PC-3 (cell line): ENCODE data around the gene ATE1. TPM values are rescaled to one million over a fixed set of nuclear protein-coding genes. Genes with fewer than 3 reads are reported as not detected.

Experiments
- ATAC-seq: fragments of 200-7000 bp; cut with Tn5 transposase; 2 replicates; pipeline ENCODE4 v1.9.1; 2020; ENCODE audit warnings: mild to moderate bottlenecking, moderate library complexity
- BruUV-seq: library from RNA; stranded (reverse); fragments of 400-500 nt; replicated peaks from 2 replicates; lab custom pipeline; 2021; lab: Mats Ljungman, UMichigan
- CTCF ChIA-PET: fragments of 300-600 bp; sonication (Branson Sonifier 250); formaldehyde crosslinking; loops from one replicate; lab custom pipeline; 2022; ENCODE audit warnings: antibody characterized with exemption; lab: Charles Lee
- POLR2A ChIA-PET: fragments of 300-600 bp; sonication (Branson Sonifier 250); formaldehyde crosslinking; loops from one replicate; lab custom pipeline; 2022; ENCODE audit warnings: antibody characterized with exemption; ENCODE audit not compliant: unreplicated experiment; lab: Charles Lee
- DNase-seq: peaks from one replicate; pipeline ENCODE4 v3.0.0-alpha.2; 2015
- H2AFZ ChIP-seq: fragments of 300-600 bp; sonication (generic); 2 replicates; pipeline ENCODE4 v1.6.0; 2016; ENCODE audit warnings: antibody characterized with exemption, low read length
- H3F3A ChIP-seq: fragments of 300-600 bp; sonication (generic); one replicate; pipeline ENCODE4 v1.6.0; 2017; ENCODE audit warnings: antibody characterized with exemption, low read length, control low read depth, mild to moderate bottlenecking; ENCODE audit not compliant: unreplicated experiment
- H3K27ac ChIP-seq: fragments of 300-600 bp; sonication (generic); 2 replicates; pipeline ENCODE4 v1.5.1; 2016; ENCODE audit warnings: mild to moderate bottlenecking, low read length
- H3K27me3 ChIP-seq: fragments of 300-600 bp; sonication (generic); 2 replicates; pipeline ENCODE4 v1.6.1; 2016; ENCODE audit warnings: low read length, mixed read lengths
- H3K36me3 ChIP-seq: fragments of 300-600 bp; sonication (generic); 2 replicates; pipeline ENCODE4 v1.6.1; 2016; ENCODE audit warnings: low read depth, mixed run types, low read length, mixed read lengths
- H3K4me1 ChIP-seq: fragments of 300-600 bp; sonication (generic); 2 replicates; pipeline ENCODE4 v1.5.1; 2016; ENCODE audit warnings: low read length; ENCODE audit not compliant: insufficient read depth
- H3K4me2 ChIP-seq: fragments of 300-600 bp; sonication (generic); 2 replicates; pipeline ENCODE4 v1.6.0; 2016; ENCODE audit warnings: low read length
- H3K4me3 ChIP-seq: fragments of 300-600 bp; sonication (generic); 2 replicates; pipeline ENCODE4 v1.5.1; 2016; ENCODE audit warnings: mild to moderate bottlenecking, low read length, mixed read lengths
- H3K79me2 ChIP-seq: fragments of 300-600 bp; sonication (generic); 2 replicates; pipeline ENCODE4 v1.6.1; 2017; ENCODE audit warnings: low read length, mixed read lengths
- H3K9ac ChIP-seq: fragments of 300-600 bp; sonication (generic); 2 replicates; pipeline ENCODE4 v1.6.0; 2016; ENCODE audit warnings: mild to moderate bottlenecking, low read length
- H3K9me2 ChIP-seq: fragments of 300-600 bp; sonication (generic); replicated peaks from 2 replicates; pipeline ENCODE4 v1.6.1; 2016; ENCODE audit warnings: mixed run types, low read length, mixed read lengths
- H3K9me3 ChIP-seq: fragments of 300-600 bp; sonication (generic); 2 replicates; pipeline ENCODE4 v1.6.1; 2016; ENCODE audit warnings: low read length, mixed read lengths
- H4K20me1 ChIP-seq: fragments of 300-600 bp; sonication (generic); 2 replicates; pipeline ENCODE4 v1.6.1; 2016; ENCODE audit warnings: low read length, mixed read lengths
- CTCF ChIP-seq: fragments of 300-600 bp; sonication (generic); conservative IDR thresholded peaks from 2 replicates; pipeline ENCODE4 v1.5.1; 2017; ENCODE audit warnings: antibody characterized with exemption, low read depth, mild to moderate bottlenecking, low read length
- EZH2 ChIP-seq: fragments of 300-600 bp; sonication (generic); IDR thresholded peaks from one replicate; pipeline ENCODE4 v1.6.1; 2017; ENCODE audit warnings: antibody characterized with exemption, mild to moderate bottlenecking, low read length; ENCODE audit not compliant: unreplicated experiment
- EZH2phosphoT487 ChIP-seq: fragments of 300-600 bp; sonication (generic); IDR thresholded peaks from 2 replicates; pipeline ENCODE4 v1.6.1; 2018; ENCODE audit warnings: mild to moderate bottlenecking, antibody characterized with exemption, low read length, borderline replicate concordance
- intact Hi-C: fragments of 100-400 bp; cut with micrococcal nuclease; formaldehyde crosslinking; loops from 2 replicates; pipeline ENCODE4 v1.9.0; 2023
- total RNA-seq: library from RNA; depleted of rRNA; stranded (reverse); fragments of >200 nt; gene quantifications from 2 replicates; pipeline ENCODE4 v1.2.3, GENCODE V29; 2014

The ATE1 gene
- total RNA-seq, 1 experiment from 2014 or later: 12.8 TPM

GRCh38 chr10:121822724-121823123, 105.1 kb downstream of the ATE1 start:
- CTCF ChIA-PET: no interaction called here
- no peaks in the 10 kb centered on the region for H3K9me3 ChIP-seq
- no peak overlapping the region for H3K4me3 ChIP-seq
- no peaks in the 10 kb centered on the region for H3K79me2 ChIP-seq
- H4K20me1 ChIP-seq: no peaks in the 10 kb centered on the region
- no peaks in the 10 kb centered on the region for H3K36me3 ChIP-seq
- TF ChIP-seq EZH2 (no peak), EZH2phosphoT487 (no peak), CTCF (no peak)
- no peaks in the 10 kb centered on the region for H3F3A ChIP-seq
- no peak overlapping the region for H3K4me2 ChIP-seq
- ATAC-seq (peak; percentile 72), DNase-seq (peak; percentile 19)
- no peak overlapping the region for H3K27ac ChIP-seq
- POLR2A ChIA-PET: no interaction called here
- intact Hi-C loops: no loop called here
- H3K9ac ChIP-seq: no peak overlapping the region
- no peak overlapping the region for H2AFZ ChIP-seq
- no TSS peak for BruUV-seq
- H3K9me2 ChIP-seq: no peaks in the 10 kb centered on the region
- H3K27me3 ChIP-seq: no peaks in the 10 kb centered on the region
- peaks cover 7% of the 10 kb centered on the region; the same call in 1 of the 2 replicates for H3K4me1 ChIP-seq

- Histone ChIP-seq H3F3A (no peaks in the 10 kb centered on the region), H2AFZ (no peak overlapping the region), H3K27me3 (no peaks in the 10 kb centered on the region), H3K79me2 (no peaks in the 10 kb centered on the region), H3K4me3 (no peak overlapping the region), H3K4me2 (no peak overlapping the region), H3K4me1 (peaks cover 7% of the 10 kb centered on the region; the same call in 1 of the 2 replicates), H3K9ac (no peak overlapping the region), H3K36me3 (no peaks in the 10 kb centered on the region), H3K9me3 (no peaks in the 10 kb centered on the region), H3K9me2 (no peaks in the 10 kb centered on the region), H3K27ac (no peak overlapping the region), H4K20me1 (no peaks in the 10 kb centered on the region)
- ATAC-seq (no peak), DNase-seq (no peak)
- no TSS peak for BruUV-seq
- intact Hi-C loops: no loop called here
- ChIA-PET CTCF (no interaction called here), POLR2A (no interaction called here)
- TF ChIP-seq CTCF: no peak
- TF ChIP-seq EZH2phosphoT487: no peak
- no peak for TF ChIP-seq EZH2
Measured at GRCh38 chr10:121822180-121822579, 105.7 kb downstream of the ATE1 start.

- no peaks in the 10 kb centered on the region for H4K20me1 ChIP-seq
- peaks cover 7% of the 10 kb centered on the region; the same call in 1 of the 2 replicates for H3K4me1 ChIP-seq
- no peak for DNase-seq
- no peak for ATAC-seq
- no peak overlapping the region for H3K4me2 ChIP-seq
- no peaks in the 10 kb centered on the region for H3K79me2 ChIP-seq
- POLR2A ChIA-PET: no interaction called here
- H2AFZ ChIP-seq: no peak overlapping the region
- no peak overlapping the region for H3K9ac ChIP-seq
- no peaks in the 10 kb centered on the region for H3K36me3 ChIP-seq
- TF ChIP-seq EZH2phosphoT487 (no peak), EZH2 (no peak), CTCF (no peak)
- H3K9me3 ChIP-seq: no peaks in the 10 kb centered on the region
- CTCF ChIA-PET: no interaction called here
- H3K27ac ChIP-seq: no peak overlapping the region
- no peak overlapping the region for H3K4me3 ChIP-seq
- H3K9me2 ChIP-seq: no peaks in the 10 kb centered on the region
- H3F3A ChIP-seq: no peaks in the 10 kb centered on the region
- no peaks in the 10 kb centered on the region for H3K27me3 ChIP-seq
- intact Hi-C loops: no loop called here
- BruUV-seq: no TSS peak
Measured at GRCh38 chr10:121819049-121819448, 108.8 kb downstream of the ATE1 start.
